ENCODE results near the gene VSIR.

Gene VSIR

GRCh38 chr10:71749396-71749795 is 23.9 kb downstream of the VSIR start:
- no peaks in the 10 kb centered on the region for H3K9me3 ChIP-seq (ENCODE audit: control insufficient read depth in 1 of 2, low read length in 2 of 2)
- H3K4me3 ChIP-seq (ENCODE audit: low read depth in 1 of 2, low read length in 2 of 2), result peak overlapping the region in 1 of 2 donors; percentile 25
- H3K27me3 ChIP-seq (ENCODE audit: low read depth, low read length), result no peaks in the 10 kb centered on the region
- H3K4me1 ChIP-seq (ENCODE audit: control insufficient read depth in 1 of 2, insufficient read depth in 2 of 2, low read length in 2 of 2), result peaks cover 37 to 52% of the 10 kb centered on the region in 2 donors
- H3K36me3 ChIP-seq (ENCODE audit: control insufficient read depth in 1 of 2, insufficient read depth in 2 of 2, low read length in 2 of 2), result peaks cover 38 to 45% of the 10 kb centered on the region in 2 donors
- peak overlapping the region; percentile 45 for H3K27ac ChIP-seq (ENCODE audit: low read length)

GRCh38 chr10:71748671-71749191 is 24.6 kb downstream of the VSIR start:
- Histone ChIP-seq H3K9me3 (ENCODE audit: control insufficient read depth in 1 of 2, low read length in 2 of 2) (no peaks in the 10 kb centered on the region), H3K36me3 (ENCODE audit: control insufficient read depth in 1 of 2, insufficient read depth in 2 of 2, low read length in 2 of 2) (peaks cover 34 to 40% of the 10 kb centered on the region in 2 donors), H3K27ac (ENCODE audit: low read length) (peak overlapping the region; percentile 77), H3K4me3 (ENCODE audit: low read depth in 1 of 2, low read length in 2 of 2) (peak overlapping the region in 1 of 2 donors; percentile 25), H3K27me3 (ENCODE audit: low read depth, low read length) (no peaks in the 10 kb centered on the region), H3K4me1 (ENCODE audit: control insufficient read depth in 1 of 2, insufficient read depth in 2 of 2, low read length in 2 of 2) (peaks cover 33 to 48% of the 10 kb centered on the region in 2 donors)

GRCh38 chr10:71747551-71748523 is 25.5 kb downstream of the VSIR start:
- H3K4me3 ChIP-seq (ENCODE audit: low read depth in 1 of 2, low read length in 2 of 2), result peak overlapping the region in 1 of 2 donors; percentile 25
- H3K27ac ChIP-seq (ENCODE audit: low read length), result peak overlapping the region; percentile 77
- peaks cover 0 to 2% of the 10 kb centered on the region in 2 donors for H3K9me3 ChIP-seq (ENCODE audit: control insufficient read depth in 1 of 2, low read length in 2 of 2)
- H3K4me1 ChIP-seq (ENCODE audit: control insufficient read depth in 1 of 2, insufficient read depth in 2 of 2, low read length in 2 of 2), result peaks cover 33 to 39% of the 10 kb centered on the region in 2 donors
- H3K36me3 ChIP-seq (ENCODE audit: control insufficient read depth in 1 of 2, insufficient read depth in 2 of 2, low read length in 2 of 2), result peaks cover 25 to 31% of the 10 kb centered on the region in 2 donors
- no peaks in the 10 kb centered on the region for H3K27me3 ChIP-seq (ENCODE audit: low read depth, low read length)

DNA sequence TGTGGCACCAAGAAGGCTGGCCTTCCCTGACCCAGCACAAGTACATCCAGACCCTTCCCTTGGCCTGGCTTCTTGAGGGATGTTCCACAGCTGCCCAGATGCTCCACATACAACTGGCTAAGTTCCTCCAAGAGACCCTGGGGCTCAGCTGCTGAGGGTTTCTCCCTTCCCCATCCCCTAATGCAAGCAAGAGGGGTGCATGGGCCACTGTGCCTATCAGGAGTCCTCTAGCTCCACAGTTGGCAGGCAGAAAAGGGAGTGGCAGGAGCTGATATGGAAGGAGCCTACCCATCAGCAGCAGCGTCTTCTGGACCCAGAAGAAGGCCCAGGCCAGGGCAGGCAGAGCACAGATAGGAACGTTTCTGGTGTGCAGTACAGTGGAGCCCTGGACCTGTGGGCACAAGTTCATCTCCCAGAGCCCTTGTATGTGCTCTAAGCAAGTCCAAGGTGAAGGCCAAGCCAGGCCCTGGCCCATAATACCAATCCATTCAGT is 26.2 kb downstream of the VSIR start:
- Histone ChIP-seq H3K36me3 (ENCODE audit: control insufficient read depth in 1 of 2, insufficient read depth in 2 of 2, low read length in 2 of 2) (peaks cover 19 to 23% of the 10 kb centered on the region in 2 donors), H3K4me1 (ENCODE audit: control insufficient read depth in 1 of 2, insufficient read depth in 2 of 2, low read length in 2 of 2) (peaks cover 33 to 35% of the 10 kb centered on the region in 2 donors), H3K9me3 (ENCODE audit: control insufficient read depth in 1 of 2, low read length in 2 of 2) (peaks cover 0 to 8% of the 10 kb centered on the region in 2 donors), H3K4me3 (ENCODE audit: low read depth in 1 of 2, low read length in 2 of 2) (no peak overlapping the region), H3K27me3 (ENCODE audit: low read depth, low read length) (no peaks in the 10 kb centered on the region), H3K27ac (ENCODE audit: low read length) (peak overlapping the region; percentile 77)

DNA sequence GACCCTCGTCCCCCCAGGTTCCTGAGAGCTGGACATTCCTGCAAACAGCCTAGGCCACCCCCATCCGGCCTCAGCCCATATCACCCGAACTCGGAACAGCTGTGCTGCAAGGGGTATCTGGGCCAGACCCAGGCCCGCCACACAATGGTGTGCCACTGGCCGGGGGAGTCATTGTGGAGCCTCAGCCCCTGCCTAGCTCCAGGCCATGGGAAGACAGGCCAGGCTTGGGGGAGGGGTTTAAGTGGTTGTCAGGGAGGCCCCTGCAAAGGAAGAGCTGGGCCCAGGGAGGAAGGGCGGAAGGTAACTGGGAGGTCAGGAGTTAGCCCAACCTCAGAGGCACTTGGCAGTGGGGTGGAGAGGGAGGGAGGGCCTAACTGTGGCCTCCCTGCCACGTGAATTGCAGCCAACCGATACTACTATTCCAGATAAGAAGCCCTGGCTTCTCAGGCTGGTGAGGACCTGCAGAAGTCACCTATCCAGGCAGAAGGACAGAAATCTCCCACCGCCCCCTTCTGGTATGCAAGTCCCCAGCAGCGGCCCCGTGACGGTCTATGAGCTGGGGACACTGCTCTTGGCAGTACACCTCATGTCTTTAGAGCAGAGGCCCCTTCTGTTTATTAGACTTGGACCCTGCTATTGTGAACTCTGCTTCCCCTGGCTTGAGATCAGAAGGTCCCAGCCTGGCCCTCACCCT is 26.8 kb downstream of the VSIR start:
- Histone ChIP-seq H3K36me3 (ENCODE audit: control insufficient read depth in 1 of 2, insufficient read depth in 2 of 2, low read length in 2 of 2) (peaks cover 13 to 17% of the 10 kb centered on the region in 2 donors), H3K4me1 (ENCODE audit: control insufficient read depth in 1 of 2, insufficient read depth in 2 of 2, low read length in 2 of 2) (peaks cover 33 to 35% of the 10 kb centered on the region in 2 donors), H3K9me3 (ENCODE audit: control insufficient read depth in 1 of 2, low read length in 2 of 2) (peaks cover 0 to 8% of the 10 kb centered on the region in 2 donors), H3K27me3 (ENCODE audit: low read depth, low read length) (no peaks in the 10 kb centered on the region), H3K4me3 (ENCODE audit: low read depth in 1 of 2, low read length in 2 of 2) (no peak overlapping the region), H3K27ac (ENCODE audit: low read length) (peak overlapping the region; percentile 77)

- peaks cover 0 to 8% of the 10 kb centered on the region in 2 donors for H3K9me3 ChIP-seq (ENCODE audit: control insufficient read depth in 1 of 2, low read length in 2 of 2)
- H3K27me3 ChIP-seq (ENCODE audit: low read depth, low read length), result no peaks in the 10 kb centered on the region
- no peak overlapping the region for H3K4me3 ChIP-seq (ENCODE audit: low read depth in 1 of 2, low read length in 2 of 2)
- peak overlapping the region; percentile 23 for H3K27ac ChIP-seq (ENCODE audit: low read length)
- peaks cover 33 to 35% of the 10 kb centered on the region in 2 donors for H3K4me1 ChIP-seq (ENCODE audit: control insufficient read depth in 1 of 2, insufficient read depth in 2 of 2, low read length in 2 of 2)
- H3K36me3 ChIP-seq (ENCODE audit: control insufficient read depth in 1 of 2, insufficient read depth in 2 of 2, low read length in 2 of 2), result peaks cover 8 to 12% of the 10 kb centered on the region in 2 donors
Measured at GRCh38 chr10:71745664-71746250, 27.6 kb downstream of the VSIR start.

DNA sequence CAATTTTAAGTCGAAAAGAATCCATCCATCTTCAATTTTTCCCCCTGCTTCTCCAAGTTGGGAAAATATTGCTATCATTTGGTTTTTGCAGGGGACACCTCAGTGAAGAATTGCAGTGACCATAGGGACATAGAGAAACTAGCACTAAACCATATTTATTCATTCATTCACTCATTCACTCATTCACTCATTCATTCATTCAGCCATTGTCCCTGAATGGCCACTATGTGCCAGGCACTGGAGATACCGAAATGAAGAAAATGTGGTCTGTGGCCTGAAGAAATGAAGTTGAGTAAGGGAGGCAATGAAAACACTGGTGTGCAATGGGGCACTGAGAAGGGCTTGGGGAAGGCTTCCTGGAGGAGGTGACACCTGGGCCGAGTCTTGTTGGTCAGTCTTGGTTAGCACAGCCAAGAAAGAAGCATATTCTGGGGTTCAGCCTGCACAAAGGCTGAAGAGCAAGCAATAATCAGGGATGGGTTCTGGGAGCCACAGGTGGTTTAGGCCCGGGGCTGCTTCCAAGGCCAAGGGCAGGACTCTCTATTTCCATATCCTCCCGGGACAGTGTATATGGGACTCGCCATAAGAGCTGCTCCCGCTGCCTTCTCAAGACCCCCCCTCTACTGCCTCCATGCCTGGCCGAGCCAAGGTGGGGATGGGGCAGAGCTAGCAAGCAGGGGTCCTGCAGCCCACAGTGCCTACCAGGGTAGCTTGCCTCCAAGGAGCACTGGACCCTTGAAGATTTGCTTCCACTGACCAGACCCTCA is 28.2 kb downstream of the VSIR start:
- H3K27ac ChIP-seq (ENCODE audit: low read length), result no peak overlapping the region
- no peaks in the 10 kb centered on the region for H3K27me3 ChIP-seq (ENCODE audit: low read depth, low read length)
- peaks cover 38 to 42% of the 10 kb centered on the region in 2 donors for H3K4me1 ChIP-seq (ENCODE audit: control insufficient read depth in 1 of 2, insufficient read depth in 2 of 2, low read length in 2 of 2)
- H3K36me3 ChIP-seq (ENCODE audit: control insufficient read depth in 1 of 2, insufficient read depth in 2 of 2, low read length in 2 of 2), result peaks cover 2 to 5% of the 10 kb centered on the region in 2 donors
- no peak overlapping the region for H3K4me3 ChIP-seq (ENCODE audit: low read depth in 1 of 2, low read length in 2 of 2)
- peaks cover 0 to 8% of the 10 kb centered on the region in 2 donors for H3K9me3 ChIP-seq (ENCODE audit: control insufficient read depth in 1 of 2, low read length in 2 of 2)

GRCh38 chr10:71743866-71744265 is 29.5 kb downstream of the VSIR start:
- H3K27ac ChIP-seq (ENCODE audit: low read length), result no peak overlapping the region
- H3K27me3 ChIP-seq (ENCODE audit: low read depth, low read length), result no peaks in the 10 kb centered on the region

DNA sequence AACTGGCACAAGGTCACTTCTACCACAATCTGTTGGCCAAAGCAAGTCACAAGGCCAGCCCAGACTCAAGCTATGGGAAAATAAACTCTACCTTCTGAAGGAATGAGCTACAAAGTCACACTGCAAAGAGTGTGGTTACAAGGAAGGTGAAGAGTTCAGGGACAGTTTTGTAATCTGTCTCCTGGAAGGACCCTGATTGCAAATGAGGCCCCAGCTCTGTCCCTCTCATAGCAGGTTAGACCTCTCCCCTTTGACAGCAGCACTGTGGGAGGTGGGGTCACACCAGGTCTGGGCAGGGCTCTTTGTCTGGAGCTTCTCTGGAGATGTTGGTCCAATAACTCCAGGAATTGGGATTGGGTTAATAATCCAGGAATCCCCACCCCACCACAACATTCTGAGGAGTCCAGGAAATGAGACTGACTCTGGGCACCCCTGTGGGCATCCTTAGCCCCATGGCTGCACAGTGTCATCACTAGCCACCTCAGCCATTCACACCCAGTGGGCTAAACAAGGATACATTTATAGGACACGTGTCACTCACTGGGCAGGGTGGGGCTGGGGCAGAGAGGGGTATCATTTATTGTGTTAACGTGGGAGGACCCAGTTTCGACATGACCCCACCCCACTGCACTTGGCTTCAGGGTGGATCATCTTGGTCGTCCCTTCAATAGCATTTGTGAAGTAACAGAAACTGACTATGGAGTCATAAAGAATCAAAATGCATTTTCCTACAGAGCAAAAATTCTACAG is 30.1 kb downstream of the VSIR start:
- Histone ChIP-seq H3K4me3 (ENCODE audit: low read depth in 1 of 2, low read length in 2 of 2) (no peak overlapping the region), H3K9me3 (ENCODE audit: control insufficient read depth in 1 of 2, low read length in 2 of 2) (peaks cover 0 to 8% of the 10 kb centered on the region in 2 donors), H3K4me1 (ENCODE audit: control insufficient read depth in 1 of 2, insufficient read depth in 2 of 2, low read length in 2 of 2) (peaks cover 25 to 34% of the 10 kb centered on the region in 2 donors), H3K27me3 (ENCODE audit: low read depth, low read length) (no peaks in the 10 kb centered on the region), H3K36me3 (ENCODE audit: control insufficient read depth in 1 of 2, insufficient read depth in 2 of 2, low read length in 2 of 2) (no peaks in the 10 kb centered on the region), H3K27ac (ENCODE audit: low read length) (no peak overlapping the region)

More at GRCh38 chr10:71743866-71744265, 29.5 kb downstream of the VSIR start:
- no peak overlapping the region for H3K4me3 ChIP-seq (ENCODE audit: low read depth in 1 of 2, low read length in 2 of 2)
- H3K4me1 ChIP-seq (ENCODE audit: control insufficient read depth in 1 of 2, insufficient read depth in 2 of 2, low read length in 2 of 2), result peaks cover 29 to 40% of the 10 kb centered on the region in 2 donors
- peaks cover 0 to 8% of the 10 kb centered on the region in 2 donors for H3K9me3 ChIP-seq (ENCODE audit: control insufficient read depth in 1 of 2, low read length in 2 of 2)
- H3K36me3 ChIP-seq (ENCODE audit: control insufficient read depth in 1 of 2, insufficient read depth in 2 of 2, low read length in 2 of 2), result no peaks in the 10 kb centered on the region
